H1 (cell line): ENCODE measurements around the gene CEACAM21. TPM values are rescaled to one million over a fixed set of nuclear protein-coding genes. Genes with fewer than 3 reads are reported as not detected.

Experiments
- CTCF ChIA-PET: fragments of 300-600 bp; sonication (Branson Sonifier 250); formaldehyde crosslinking; loops from one replicate; lab custom pipeline; 2021; ENCODE audit not compliant: partially characterized antibody; lab: Charles Lee
- POLR2A ChIA-PET: fragments of 300-600 bp; sonication (Branson Sonifier 250); formaldehyde crosslinking; loops from one replicate; lab custom pipeline; 2021; ENCODE audit warnings: inconsistent platforms; ENCODE audit not compliant: partially characterized antibody; lab: Charles Lee
- DNase-seq, 2 experiments: peaks; one replicate each; pipeline versions ENCODE4 v3.0.0 to v3.0.0-alpha.2; 2010 to 2022; ENCODE audit warnings: low spot score in 2 of 2, low read depth in 1 of 2, mixed read lengths in 1 of 2
- FAIRE-seq: peaks from 2 replicates; lab custom pipeline; 2011; peaks lifted over from hg19 to GRCh38; lab: Jason Lieb, UNC
- H2AFZ ChIP-seq: 2 replicates; pipeline ENCODE4 v1.8.1; 2012; ENCODE audit warnings: low read length, inconsistent platforms
- H2AK5ac ChIP-seq: 2 replicates; pipeline ENCODE4 v1.6.1; 2013; ENCODE audit warnings: low read depth, low read length
- H2BK120ac ChIP-seq: replicated peaks from 2 replicates; pipeline ENCODE3; 2013; ENCODE audit warnings: low read depth, low read length, inconsistent platforms
- H2BK12ac ChIP-seq: 2 replicates; pipeline ENCODE4 v1.6.1; 2013; ENCODE audit warnings: low read depth, low read length
- H2BK15ac ChIP-seq: 2 replicates; pipeline ENCODE4 v1.6.1; 2013; ENCODE audit warnings: low read length
- H2BK20ac ChIP-seq: 2 replicates; pipeline ENCODE4 v1.6.1; 2013; ENCODE audit warnings: low read length
- H2BK5ac ChIP-seq: 2 replicates; pipeline ENCODE4 v1.6.1; 2013; ENCODE audit warnings: low read depth, low read length
- H3K14ac ChIP-seq: 2 replicates; pipeline ENCODE4 v1.6.1; 2013; ENCODE audit warnings: inconsistent platforms; ENCODE audit not compliant: insufficient read length
- H3K18ac ChIP-seq: 2 replicates; pipeline ENCODE4 v1.6.1; 2013; ENCODE audit warnings: low read length; ENCODE audit errors: extremely low read depth
- H3K23ac ChIP-seq: 2 replicates; pipeline ENCODE4 v1.6.1; 2013; ENCODE audit warnings: inconsistent platforms; ENCODE audit not compliant: insufficient read length
- H3K23me2 ChIP-seq: 2 replicates; pipeline ENCODE4 v1.6.1; 2013; ENCODE audit warnings: low read depth, low read length
- H3K27ac ChIP-seq: 2 replicates; pipeline ENCODE4 v1.6.1; 2011; ENCODE audit warnings: low read depth, low read length, inconsistent platforms
- H3K27me3 ChIP-seq, 4 experiments: replicated peaks in 1 of 4; 1 replicate in 1 of 4; 2 replicates in 3 of 4; pipeline versions ENCODE4 v1.6.1 to v1.8.1; 2011 to 2013; ENCODE audit warnings: low read length in 3 of 4, mild to moderate bottlenecking in 3 of 4, inconsistent platforms in 2 of 4, mixed read lengths in 2 of 4, moderate library complexity in 1 of 4; ENCODE audit not compliant: control insufficient read depth in 3 of 4, insufficient read depth in 3 of 4; ENCODE audit errors: extremely low read depth in 1 of 4
- H3K36me3 ChIP-seq, 4 experiments: 2 replicates each; pipeline versions ENCODE4 v1.6.1 to v1.8.1; 2011 to 2013; ENCODE audit warnings: mild to moderate bottlenecking in 4 of 4, low read length in 3 of 4, moderate library complexity in 2 of 4, control low read depth in 1 of 4, inconsistent platforms in 1 of 4; ENCODE audit not compliant: insufficient read depth in 4 of 4, control insufficient read depth in 2 of 4
- H3K4ac ChIP-seq: replicated peaks from 2 replicates; pipeline ENCODE3; 2013; ENCODE audit warnings: low read length, low read depth, mixed read lengths, inconsistent platforms; ENCODE audit not compliant: insufficient read length
- H3K4me1 ChIP-seq, 4 experiments: replicated peaks in 1 of 4; 1 replicate in 1 of 4; 2 replicates in 3 of 4; pipeline versions ENCODE4 v1.6.1 to v1.8.1; 2011 to 2013; ENCODE audit warnings: low read length in 3 of 4, inconsistent platforms in 2 of 4, mixed read lengths in 1 of 4; ENCODE audit not compliant: insufficient read depth in 4 of 4, control insufficient read depth in 3 of 4
- H3K4me2 ChIP-seq, 2 experiments: 2 replicates each; pipeline versions ENCODE4 v1.6.1 to v1.8.1; 2011 to 2013; ENCODE audit warnings: low read depth in 2 of 2, low read length in 2 of 2, control low read depth in 1 of 2, inconsistent platforms in 1 of 2, mild to moderate bottlenecking in 1 of 2; ENCODE audit not compliant: insufficient read depth in 1 of 2
- H3K4me3 ChIP-seq, 4 experiments: fragments of 200-600, 300-600 bp in 1 of 4; sonication (generic), shearing (Covaris generic), sonication (Bioruptor Twin) in 1 of 4; 2 replicates each; pipeline versions ENCODE4 v1.5.1 to v1.8.1; 2011 to 2016; ENCODE audit warnings: low read length in 4 of 4, low read depth in 3 of 4, control low read depth in 2 of 4, inconsistent platforms in 2 of 4, mild to moderate bottlenecking in 2 of 4, mixed read lengths in 1 of 4, moderate library complexity in 1 of 4; ENCODE audit not compliant: insufficient read depth in 2 of 4; ENCODE audit errors: extremely low read depth in 1 of 4
- H3K56ac ChIP-seq: replicated peaks from 2 replicates; pipeline ENCODE3; 2013; ENCODE audit warnings: low read depth, mild to moderate bottlenecking, mixed read lengths, low read length, inconsistent platforms; ENCODE audit not compliant: insufficient read length
- H3K79me1 ChIP-seq: 2 replicates; pipeline ENCODE4 v1.6.1; 2013; ENCODE audit warnings: low read depth, low read length, control low read depth
- H3K79me2 ChIP-seq, 2 experiments: 2 replicates each; pipeline versions ENCODE4 v1.6.1 to v1.8.1; 2012 to 2013; ENCODE audit warnings: low read length in 2 of 2, mild to moderate bottlenecking in 2 of 2, inconsistent platforms in 1 of 2; ENCODE audit not compliant: insufficient read depth in 2 of 2, control insufficient read depth in 1 of 2
- H3K9ac ChIP-seq, 4 experiments: replicated peaks in 1 of 4; 1 replicate in 1 of 4; 2 replicates in 3 of 4; pipeline versions ENCODE4 v1.6.1 to v1.8.1; 2011 to 2013; ENCODE audit warnings: low read depth in 3 of 4, low read length in 3 of 4, control low read depth in 2 of 4, mild to moderate bottlenecking in 2 of 4, moderate library complexity in 2 of 4, inconsistent platforms in 1 of 4; ENCODE audit errors: extremely low read depth in 1 of 4
- H3K9me3 ChIP-seq, 2 experiments: 2 replicates each; pipeline versions ENCODE4 v1.6.1 to v1.8.1; 2012 to 2013; ENCODE audit warnings: mild to moderate bottlenecking in 2 of 2, moderate library complexity in 2 of 2, control low read depth in 1 of 2, inconsistent platforms in 1 of 2, low read depth in 1 of 2, low read length in 1 of 2, mixed read lengths in 1 of 2; ENCODE audit not compliant: insufficient read depth in 2 of 2
- H4K20me1 ChIP-seq, 2 experiments: replicated peaks in 1 of 2; 2 replicates each; pipeline versions ENCODE3 to v1.8.1; 2011 to 2013; ENCODE audit warnings: inconsistent platforms in 2 of 2, low read length in 2 of 2, mild to moderate bottlenecking in 1 of 2; ENCODE audit not compliant: insufficient read depth in 2 of 2, control insufficient read depth in 1 of 2
- H4K5ac ChIP-seq: 2 replicates; pipeline ENCODE4 v1.6.1; 2013; ENCODE audit warnings: low read length, low read depth, mixed read lengths, inconsistent platforms; ENCODE audit not compliant: insufficient read length
- H4K8ac ChIP-seq: 2 replicates; pipeline ENCODE4 v1.8.0; 2013; ENCODE audit warnings: mild to moderate bottlenecking, moderate library complexity, low read length, inconsistent platforms; ENCODE audit not compliant: insufficient read depth; ENCODE audit errors: extremely low read depth
- H4K91ac ChIP-seq: replicated peaks from 2 replicates; pipeline ENCODE3; 2013; ENCODE audit warnings: low read length, mixed read lengths, inconsistent platforms; ENCODE audit not compliant: insufficient read length
- SAP30 ChIP-seq: fragments of 300-600 bp; sonication (generic); IDR thresholded peaks from 2 replicates; pipeline ENCODE4 v1.7.1; 2012; ENCODE audit warnings: low read length, moderate library complexity, mild to moderate bottlenecking, inconsistent platforms; ENCODE audit not compliant: insufficient read depth, insufficient replicate concordance
- SRF ChIP-seq: IDR thresholded peaks from 2 replicates; pipeline ENCODE4 v1.6.1; 2011; ENCODE audit warnings: mild to moderate bottlenecking, low read depth, low read length, moderate library complexity
- TBP ChIP-seq: IDR thresholded peaks from 2 replicates; pipeline ENCODE4 v1.6.1; 2011; ENCODE audit warnings: low read depth, low read length, improper control_type of control experiment
- TCF12 ChIP-seq: IDR thresholded peaks from 2 replicates; pipeline ENCODE4 v1.6.1; 2011; ENCODE audit warnings: low read depth, mild to moderate bottlenecking, low read length
- TEAD4 ChIP-seq: IDR thresholded peaks from 2 replicates; pipeline ENCODE4 v1.6.1; 2012; ENCODE audit warnings: low read depth, low read length, inconsistent platforms, mixed read lengths
- WGBS, 2 experiments: shearing (Covaris generic) in 1 of 2; methylation state at CpG; one replicate each; pipeline versions ENCODE4 v1.1.6 to v1.1.7; 2013 to 2015; ENCODE audit warnings: low lambda C conversion rate in 2 of 2, mixed read lengths in 2 of 2, inconsistent platforms in 1 of 2, low coverage in 1 of 2, missing lambda C conversion rate in 1 of 2; ENCODE audit not compliant: insufficient replicate concordance in 2 of 2, insufficient coverage in 1 of 2, insufficient read length in 1 of 2; ENCODE audit errors: extremely low coverage in 1 of 2, missing lambda C conversion rate in 1 of 2; 5-methylcytosine and 5-hydroxymethylcytosine counted together
- polyA plus RNA-seq, 7 experiments: library from polyadenylated mRNA; depleted of rRNA in 3 of 7; stranded (reverse) in 5 of 7; unstranded in 2 of 7; fragments of >200 nt in 5 of 7; fragments of 200-250 nt in 2 of 7; gene quantifications; 1 replicate in 5 of 7; 2 replicates in 1 of 7; 4 replicates in 1 of 7; pipeline versions ENCODE4 v1.2.1 to v1.2.3, GENCODE V29; 2011 to 2013; ENCODE audit warnings: missing spikeins in 2 of 7, mixed read lengths in 2 of 7
- total RNA-seq: library from RNA; stranded (reverse); fragmentation: NEBNext Ultra II Directional; extraction: Animal tissue kit (Norgen Biotek cat#: 25700); gene quantifications from 2 replicates; pipeline ENCODE4 v1.2.1, GENCODE V29; 2021
- TF ChIP-seq, protein P1 (sequence below): IDR thresholded peaks from 2 replicates; pipeline ENCODE4 v1.6.1; 2012; ENCODE audit warnings: inconsistent platforms

CEACAM21 gene
- total and polyA plus RNA-seq, 2 of the 8 experiments (the other 6 are each of a cell fraction or from before 2014, with no cell fraction given) = not detected

DNA sequence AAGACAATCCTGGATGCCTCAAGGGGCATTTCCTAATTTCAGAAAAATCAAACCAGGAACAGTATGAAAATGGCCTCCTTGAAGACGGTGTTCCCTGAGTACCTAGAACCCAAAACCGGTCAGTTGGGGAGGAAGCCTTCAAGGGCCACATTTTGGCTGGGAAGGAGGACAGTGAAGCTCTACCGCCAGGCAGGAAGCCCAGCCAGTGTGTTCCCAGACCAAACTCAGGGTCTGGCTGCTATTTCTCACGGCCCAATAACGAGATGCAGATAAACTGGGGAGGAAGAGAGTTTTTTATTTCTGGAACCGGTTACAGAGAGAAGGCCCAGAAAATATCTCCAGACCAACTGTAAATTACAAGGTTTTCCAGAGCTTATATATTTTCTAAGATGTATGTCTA lies 24.3 kb upstream of the CEACAM21 start:
- Histone ChIP-seq H2AFZ (no peak overlapping the region), H4K8ac (no peak overlapping the region), H3K18ac (no peak overlapping the region), H3K4me3 (no peak overlapping the region), H3K9ac (no peak overlapping the region), H2BK120ac (no peak overlapping the region), H3K4ac (no peak overlapping the region), H2BK12ac (no peak overlapping the region), H4K20me1 (no peaks in the 10 kb centered on the region), H2BK15ac (no peak overlapping the region), H3K14ac (no peak overlapping the region), H4K91ac (no peak overlapping the region), H3K79me1 (no peaks in the 10 kb centered on the region), H3K4me1 (peaks cover 0 to 5% (median 0%) of the 10 kb centered on the region in 4 experiments; a peak in 1 of 7 replicates), H3K79me2 (no peaks in the 10 kb centered on the region), H4K5ac (no peak overlapping the region), H3K4me2 (no peak overlapping the region), H2BK5ac (no peak overlapping the region), H3K27ac (no peak overlapping the region), H3K23me2 (peaks cover 4% of the 10 kb centered on the region; the same call in 1 of the 2 replicates), H3K27me3 (no peaks in the 10 kb centered on the region), H2AK5ac (no peak overlapping the region), H3K36me3 (no peaks in the 10 kb centered on the region), H3K56ac (no peak overlapping the region), H2BK20ac (no peak overlapping the region), H3K9me3 (peaks cover 0 to 15% of the 10 kb centered on the region in 2 experiments; a peak in 2 of 4 replicates), H3K23ac (no peak overlapping the region)
- POLR2A ChIA-PET = no interaction called here
- no peak for FAIRE-seq
- CTCF ChIA-PET = interaction anchor here (0.7 to 1.4 kb wide), 4 partner anchors 8 to 102 kb away, joined by 3 to 4 read pairs (median 4); no protein-coding TSS in a partner anchor
- DNase-seq = no peak
- WGBS, 2 experiments = 80% methylated on average over 6 of the region's 6 CpGs; no CpG with 5 or more reads in 1 of the 2 experiments
- no peak for TF ChIP-seq TCF12
- TF ChIP-seq SRF = no peak
- no peak for TF ChIP-seq TBP
- TF ChIP-seq, protein P1, sequence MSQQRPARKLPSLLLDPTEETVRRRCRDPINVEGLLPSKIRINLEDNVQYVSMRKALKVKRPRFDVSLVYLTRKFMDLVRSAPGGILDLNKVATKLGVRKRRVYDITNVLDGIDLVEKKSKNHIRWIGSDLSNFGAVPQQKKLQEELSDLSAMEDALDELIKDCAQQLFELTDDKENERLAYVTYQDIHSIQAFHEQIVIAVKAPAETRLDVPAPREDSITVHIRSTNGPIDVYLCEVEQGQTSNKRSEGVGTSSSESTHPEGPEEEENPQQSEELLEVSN = no peak
- TF ChIP-seq TEAD4 = no peak
- no peak for TF ChIP-seq SAP30
